C4-2B (cell line): ENCODE measurements around the gene MT1G.
"Not testable (repeated sequence)": the region's sequence is repeated elsewhere in the genome, so short reads cannot be mapped to it uniquely, and the experiment has no call there.

ENCODE experiments used
- CTCF ChIP-seq: fragments of 450-650 bp; conservative IDR thresholded peaks from 2 replicates; pipeline ENCODE4 v1.5.1; 2017; ENCODE audit warnings: mild to moderate bottlenecking
- ZFX ChIP-seq: fragments of 450-650 bp; IDR thresholded peaks from 2 replicates; pipeline ENCODE4 v1.6.1; 2017

GRCh38 chr16:56717532-56717931 is 49.7 kb upstream of the MT1G start:
- not testable (repeated sequence) for TF ChIP-seq CTCF, ZFX
